Esophagus squamous epithelium (tissue), 5 donors: Measurements from ENCODE around the gene PCF11. TPM values are rescaled to one million over a fixed set of nuclear protein-coding genes. Genes with fewer than 3 reads are reported as not detected.

Experiments used
- DNase-seq: peaks from one replicate; lab custom pipeline; 2025; lab: John Stamatoyannopoulos, UW
- H3K27ac ChIP-seq, 4 donors: fragments of 200-600 bp; sonication (generic); one replicate each; pipeline ENCODE4 v1.5.1; 2016 to 2019; ENCODE audit warnings: mild to moderate bottlenecking in 1 of 4
- H3K27me3 ChIP-seq, 4 donors: fragments of 200-600 bp; sonication (generic); 1 replicate in 3 of 4; 2 replicates in 1 of 4; pipeline versions ENCODE4 v1.5.1 to v1.6.0; 2017 to 2021; ENCODE audit warnings: antibody characterized with exemption in 1 of 4
- H3K36me3 ChIP-seq, 3 donors: fragments of 200-600 bp; sonication (generic); one replicate each; pipeline ENCODE4 v1.5.1; 2016 to 2019
- H3K4me1 ChIP-seq, 3 donors: fragments of 200-600 bp; sonication (generic); one replicate each; pipeline ENCODE4 v1.5.1; 2017 to 2019
- H3K4me3 ChIP-seq, 4 donors: fragments of 200-600 bp; sonication (generic); 1 replicate in 3 of 4; 2 replicates in 1 of 4; pipeline ENCODE4 v1.5.1; 2016 to 2019; ENCODE audit warnings: mild to moderate bottlenecking in 2 of 4, moderate library complexity in 1 of 4
- H3K9me3 ChIP-seq, 3 donors: fragments of 200-600 bp; sonication (generic); one replicate each; pipeline ENCODE4 v1.5.1; 2016 to 2019
- POLR2A ChIP-seq, 4 donors: fragments of 450-650 bp; IDR thresholded peaks; one replicate each; pipeline ENCODE4 v1.6.1; 2017; ENCODE audit warnings: antibody characterized with exemption in 4 of 4, mild to moderate bottlenecking in 4 of 4, moderate library complexity in 3 of 4
- WGBS, 2 donors: methylation state at CpG; one replicate each; pipeline ENCODE4 v1.1.5; 2018; 5-methylcytosine and 5-hydroxymethylcytosine counted together
- intact Hi-C: fragments of 100-400 bp; cut with DNase I; formaldehyde crosslinking; loops from one replicate; pipeline ENCODE4 v1.15.0; 2022
- total RNA-seq, 4 donors: library from RNA; depleted of rRNA; stranded (reverse); fragments of >200 nt; gene quantifications; one replicate each; pipeline ENCODE4 v1.1.0, GENCODE V29; 2016
- TF ChIP-seq, protein P1 (sequence below), 6 experiments: fragments of 450-650 bp in 4 of 6; fragments of 200-600 bp in 2 of 6; sonication (generic) in 2 of 6; IDR thresholded peaks; one replicate each; pipeline ENCODE4 v1.5.1; 2016 to 2019; ENCODE audit warnings: antibody characterized with exemption in 6 of 6, mild to moderate bottlenecking in 4 of 6, moderate library complexity in 4 of 6
- donor health status: DM: yes; HTN: yes; CAD: no.

PCF11 gene, protein sequence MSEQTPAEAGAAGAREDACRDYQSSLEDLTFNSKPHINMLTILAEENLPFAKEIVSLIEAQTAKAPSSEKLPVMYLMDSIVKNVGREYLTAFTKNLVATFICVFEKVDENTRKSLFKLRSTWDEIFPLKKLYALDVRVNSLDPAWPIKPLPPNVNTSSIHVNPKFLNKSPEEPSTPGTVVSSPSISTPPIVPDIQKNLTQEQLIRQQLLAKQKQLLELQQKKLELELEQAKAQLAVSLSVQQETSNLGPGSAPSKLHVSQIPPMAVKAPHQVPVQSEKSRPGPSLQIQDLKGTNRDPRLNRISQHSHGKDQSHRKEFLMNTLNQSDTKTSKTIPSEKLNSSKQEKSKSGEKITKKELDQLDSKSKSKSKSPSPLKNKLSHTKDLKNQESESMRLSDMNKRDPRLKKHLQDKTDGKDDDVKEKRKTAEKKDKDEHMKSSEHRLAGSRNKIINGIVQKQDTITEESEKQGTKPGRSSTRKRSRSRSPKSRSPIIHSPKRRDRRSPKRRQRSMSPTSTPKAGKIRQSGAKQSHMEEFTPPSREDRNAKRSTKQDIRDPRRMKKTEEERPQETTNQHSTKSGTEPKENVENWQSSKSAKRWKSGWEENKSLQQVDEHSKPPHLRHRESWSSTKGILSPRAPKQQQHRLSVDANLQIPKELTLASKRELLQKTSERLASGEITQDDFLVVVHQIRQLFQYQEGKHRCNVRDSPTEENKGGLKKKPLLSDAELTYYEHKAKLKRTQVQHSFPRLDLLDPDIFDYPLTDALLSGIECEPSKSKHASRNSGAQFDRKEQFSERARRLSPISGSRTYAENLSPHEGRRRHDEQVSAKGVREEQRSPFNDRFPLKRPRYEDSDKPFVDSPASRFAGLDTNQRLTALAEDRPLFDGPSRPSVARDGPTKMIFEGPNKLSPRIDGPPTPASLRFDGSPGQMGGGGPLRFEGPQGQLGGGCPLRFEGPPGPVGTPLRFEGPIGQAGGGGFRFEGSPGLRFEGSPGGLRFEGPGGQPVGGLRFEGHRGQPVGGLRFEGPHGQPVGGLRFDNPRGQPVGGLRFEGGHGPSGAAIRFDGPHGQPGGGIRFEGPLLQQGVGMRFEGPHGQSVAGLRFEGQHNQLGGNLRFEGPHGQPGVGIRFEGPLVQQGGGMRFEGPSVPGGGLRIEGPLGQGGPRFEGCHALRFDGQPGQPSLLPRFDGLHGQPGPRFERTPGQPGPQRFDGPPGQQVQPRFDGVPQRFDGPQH (N-terminal part only)
- 10 to 100 TPM; 33.6 to 64.1 (median 44.3) TPM for total RNA-seq

DNA sequence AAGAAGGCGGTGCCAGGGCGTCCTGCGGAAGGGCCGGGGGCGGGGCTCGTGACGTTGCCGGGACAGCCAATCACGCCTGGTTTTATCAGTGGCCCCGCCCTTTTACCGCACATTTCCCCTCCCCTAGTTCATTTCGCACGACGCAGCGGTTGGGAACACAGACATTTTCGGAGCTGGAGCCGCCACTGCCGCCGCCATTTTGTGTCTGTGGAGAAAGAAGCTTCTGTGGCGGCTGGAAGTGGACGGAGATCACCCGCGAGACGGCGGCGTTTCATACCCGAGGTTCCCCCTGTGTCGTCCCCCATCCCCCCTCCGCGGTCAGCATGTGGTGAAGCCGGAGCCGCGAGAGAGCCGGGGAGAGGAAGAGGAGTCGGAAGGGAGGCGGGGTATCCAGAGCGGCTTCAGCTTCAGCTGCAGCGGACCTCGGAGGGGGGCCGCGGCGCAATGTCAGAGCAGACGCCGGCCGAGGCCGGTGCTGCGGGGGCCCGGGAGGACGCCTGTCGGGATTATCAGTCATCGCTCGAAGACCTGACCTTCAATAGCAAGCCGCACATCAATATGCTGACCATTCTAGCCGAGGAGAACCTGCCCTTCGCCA, at the start of gene PCF11:
TSS of gene PCF11 (plus strand) at position 136 of the 598 bp plus-strand sequence. CDS start at position 445, 309 bp downstream.
- peaks cover 0 to 10% (median 0%) of the 10 kb centered on the region in 3 donors for H3K36me3 ChIP-seq
- whole genome bisulfite sequencing, 2 donors: 0 to 1% methylated on average over 6 to 16 of the region's 55 CpGs
- no peak for DNase-seq
- H3K9me3 ChIP-seq: no peaks in the 10 kb centered on the region
- no peaks in the 10 kb centered on the region for H3K27me3 ChIP-seq
- peak; percentile 21 to 100 (median 99) for TF ChIP-seq POLR2A (IDR thresholded peaks at IDR 0.05)
- TF ChIP-seq, protein P1, sequence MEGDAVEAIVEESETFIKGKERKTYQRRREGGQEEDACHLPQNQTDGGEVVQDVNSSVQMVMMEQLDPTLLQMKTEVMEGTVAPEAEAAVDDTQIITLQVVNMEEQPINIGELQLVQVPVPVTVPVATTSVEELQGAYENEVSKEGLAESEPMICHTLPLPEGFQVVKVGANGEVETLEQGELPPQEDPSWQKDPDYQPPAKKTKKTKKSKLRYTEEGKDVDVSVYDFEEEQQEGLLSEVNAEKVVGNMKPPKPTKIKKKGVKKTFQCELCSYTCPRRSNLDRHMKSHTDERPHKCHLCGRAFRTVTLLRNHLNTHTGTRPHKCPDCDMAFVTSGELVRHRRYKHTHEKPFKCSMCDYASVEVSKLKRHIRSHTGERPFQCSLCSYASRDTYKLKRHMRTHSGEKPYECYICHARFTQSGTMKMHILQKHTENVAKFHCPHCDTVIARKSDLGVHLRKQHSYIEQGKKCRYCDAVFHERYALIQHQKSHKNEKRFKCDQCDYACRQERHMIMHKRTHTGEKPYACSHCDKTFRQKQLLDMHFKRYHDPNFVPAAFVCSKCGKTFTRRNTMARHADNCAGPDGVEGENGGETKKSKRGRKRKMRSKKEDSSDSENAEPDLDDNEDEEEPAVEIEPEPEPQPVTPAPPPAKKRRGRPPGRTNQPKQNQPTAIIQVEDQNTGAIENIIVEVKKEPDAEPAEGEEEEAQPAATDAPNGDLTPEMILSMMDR (IDR thresholded peaks at IDR 0.05): no peak
- H3K4me1 ChIP-seq: peaks cover 7 to 39% (median 14%) of the 10 kb centered on the region in 3 donors
- H3K27ac ChIP-seq: peak within 1 kb of the TSS; percentile 98 to 100 (median 100)
- peak within 1 kb of the TSS; percentile 79 to 99 (median 93) for H3K4me3 ChIP-seq
- intact Hi-C loops: no loop called here

DNA sequence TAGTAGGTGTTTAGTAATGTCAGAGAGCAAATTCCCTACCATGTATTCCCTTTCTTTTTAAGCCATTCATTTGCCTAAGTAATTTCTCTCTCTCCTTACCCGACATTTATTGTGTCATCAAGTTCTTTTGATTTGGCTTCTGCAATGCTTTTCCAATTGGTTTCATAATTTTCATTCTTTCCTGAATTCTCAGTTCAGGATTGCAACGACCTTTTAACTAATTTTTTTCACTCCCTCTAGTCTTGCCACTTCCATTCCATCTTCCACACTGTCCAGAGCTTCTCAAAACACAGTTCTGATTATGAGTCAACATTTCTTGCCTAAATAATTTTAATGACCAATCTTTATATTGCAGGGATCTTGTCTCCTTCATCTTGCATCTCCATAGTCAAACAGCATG, 44.0 kb upstream of the PCF11 start:
- WGBS, 2 donors: 46 to 50% methylated on average over 2 of the region's 2 CpGs
- no peak overlapping the region for H3K27ac ChIP-seq
- H3K4me3 ChIP-seq: no peak overlapping the region
- H3K4me1 ChIP-seq: no peaks in the 10 kb centered on the region
- DNase-seq: no peak
- TF ChIP-seq, protein P1 (IDR thresholded peaks at IDR 0.05): no peak
- no peak for TF ChIP-seq POLR2A (IDR thresholded peaks at IDR 0.05)
- H3K36me3 ChIP-seq: no peaks in the 10 kb centered on the region
- H3K27me3 ChIP-seq: no peaks in the 10 kb centered on the region
- no peaks in the 10 kb centered on the region for H3K9me3 ChIP-seq
- intact Hi-C loops: no loop called here

DNA sequence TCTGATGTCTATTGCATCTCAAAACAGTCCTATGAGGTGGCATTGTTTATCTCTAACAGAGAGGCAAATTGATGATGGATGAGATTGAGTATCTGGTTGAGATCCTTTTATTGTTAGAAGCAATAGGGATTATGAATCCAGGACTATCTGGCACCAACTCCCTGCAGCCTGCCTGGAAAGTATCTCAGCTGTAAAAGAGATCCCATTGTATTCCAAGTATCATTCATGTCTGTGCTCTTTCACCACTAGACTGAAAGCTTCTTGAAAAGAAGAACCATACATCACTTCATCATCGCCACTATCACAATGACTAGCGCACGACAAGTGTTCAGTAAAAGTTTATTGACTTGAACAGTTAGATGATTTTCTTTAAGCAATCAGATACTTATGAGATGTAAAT, 41.9 kb upstream of the PCF11 start:
- WGBS, 2 donors: 86 to 89% methylated on average over 3 of the region's 3 CpGs
- no peak for DNase-seq
- no peak overlapping the region for H3K4me3 ChIP-seq
- TF ChIP-seq POLR2A (IDR thresholded peaks at IDR 0.05): no peak
- TF ChIP-seq, protein P1 (IDR thresholded peaks at IDR 0.05): no peak
- H3K9me3 ChIP-seq: no peaks in the 10 kb centered on the region
- H3K36me3 ChIP-seq: no peaks in the 10 kb centered on the region
- peaks cover 0 to 3% (median 0%) of the 10 kb centered on the region in 3 donors for H3K4me1 ChIP-seq
- H3K27ac ChIP-seq: no peak overlapping the region
- H3K27me3 ChIP-seq: no peaks in the 10 kb centered on the region
- intact Hi-C loops: no loop called here

DNA sequence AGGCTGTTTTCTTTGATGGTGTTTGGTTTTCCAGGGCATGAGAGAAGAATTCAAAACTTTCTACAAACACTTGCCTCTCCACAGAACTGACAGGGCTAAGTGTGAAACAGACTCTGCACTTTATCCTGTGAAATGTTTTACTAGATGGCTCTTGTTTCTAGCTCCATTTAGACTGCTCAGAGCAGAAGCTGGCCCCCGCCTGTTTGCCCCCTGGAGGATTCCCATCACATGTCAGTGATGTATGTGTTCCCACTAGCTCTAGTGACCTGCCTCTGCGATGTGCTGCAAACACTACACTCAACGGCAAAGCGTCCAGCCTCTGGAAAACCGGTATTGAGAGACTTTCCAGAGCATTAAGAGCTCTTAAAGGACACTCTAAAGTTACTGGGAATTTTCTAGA, 41.4 kb upstream of the PCF11 start:
- Histone ChIP-seq H3K4me3 (no peak overlapping the region), H3K9me3 (no peaks in the 10 kb centered on the region), H3K36me3 (no peaks in the 10 kb centered on the region), H3K27ac (no peak overlapping the region), H3K4me1 (peaks cover 0 to 3% (median 0%) of the 10 kb centered on the region in 3 donors), H3K27me3 (no peaks in the 10 kb centered on the region)
- TF ChIP-seq POLR2A (IDR thresholded peaks at IDR 0.05): no peak
- TF ChIP-seq, protein P1 (IDR thresholded peaks at IDR 0.05): no peak
- DNase-seq: no peak
- intact Hi-C loops: no loop called here
- WGBS, 2 donors: 65 to 75% methylated on average over 5 of the region's 5 CpGs
